Ishikawa (cell line): ENCODE data around the gene COL24A1.

Experiments used
- CEBPB ChIP-seq: IDR thresholded peaks from 2 replicates; pipeline ENCODE4 v1.6.1; 2012
- CREB1 ChIP-seq: IDR thresholded peaks from 2 replicates; pipeline ENCODE4 v1.6.1; 2012; ENCODE audit warnings: low read depth
- EGR1 ChIP-seq: IDR thresholded peaks from 2 replicates; pipeline ENCODE4 v1.6.1; 2012
- EP300 ChIP-seq: IDR thresholded peaks from 2 replicates; pipeline ENCODE4 v1.6.1; 2012; ENCODE audit warnings: borderline replicate concordance
- REST ChIP-seq: IDR thresholded peaks from 2 replicates; pipeline ENCODE4 v1.6.1; 2012; ENCODE audit warnings: low read depth, mild to moderate bottlenecking
- TAF1 ChIP-seq: IDR thresholded peaks from 2 replicates; pipeline ENCODE4 v1.6.1; 2012; ENCODE audit warnings: low read depth, mild to moderate bottlenecking
- TCF12 ChIP-seq: IDR thresholded peaks from 2 replicates; pipeline ENCODE4 v1.6.1; 2012; ENCODE audit warnings: low read depth
- ZBTB7A ChIP-seq: IDR thresholded peaks from 2 replicates; pipeline ENCODE4 v1.6.1; 2012; ENCODE audit warnings: low read depth

GRCh38 chr1:86153836-86154235 is 2.7 kb downstream of the COL24A1 start:
- TF ChIP-seq EP300 (no peak), ZBTB7A (no peak), CEBPB (no peak), CREB1 (no peak), REST (no peak), TAF1 (no peak), EGR1 (no peak), TCF12 (no peak)
